ENCODE data around the gene PRRT2.

PRRT2 gene

DNA sequence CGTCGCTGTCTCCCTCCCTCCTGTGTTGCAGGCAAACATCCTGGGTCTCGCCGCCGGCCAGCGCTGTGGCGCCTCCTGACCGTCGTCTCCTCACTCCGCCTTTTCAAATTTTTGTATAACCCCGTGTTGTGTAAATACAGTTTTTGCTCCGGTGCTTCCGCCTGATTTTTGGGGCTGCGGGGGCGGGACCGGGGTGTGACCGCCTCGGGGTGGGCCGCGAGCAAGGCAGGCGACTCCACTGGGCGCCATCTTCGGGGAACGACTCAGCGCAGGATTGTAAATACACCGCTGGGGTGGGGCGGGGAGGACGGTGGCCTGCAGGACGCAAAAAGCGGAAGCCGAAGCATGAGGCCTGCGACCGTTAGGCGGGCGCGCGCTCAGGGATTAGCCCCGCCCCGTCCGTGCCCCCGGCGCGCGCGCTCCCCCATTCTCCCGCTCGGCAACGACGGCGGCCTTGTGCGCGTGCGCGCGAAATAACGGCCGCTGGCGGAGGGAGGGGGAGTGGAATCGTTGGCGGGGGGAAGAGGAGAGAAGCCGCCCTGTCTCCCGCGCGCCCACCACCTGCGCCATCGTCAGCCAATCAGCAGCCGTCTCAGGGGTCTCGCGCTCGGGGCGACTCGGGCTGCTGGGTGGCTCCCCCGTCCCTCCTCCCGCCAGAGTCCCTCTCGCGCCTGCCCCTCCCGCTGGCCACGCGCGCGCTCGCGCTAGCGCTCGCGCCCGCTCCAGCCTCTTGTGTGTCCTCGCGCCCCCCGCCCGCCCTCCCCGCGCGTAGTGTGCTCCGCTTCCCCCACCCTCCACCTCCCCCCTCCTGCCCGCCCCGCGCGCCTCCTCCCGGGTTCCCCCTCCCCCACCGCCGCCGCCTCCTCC lies 6.5 kb upstream of the PRRT2 start:
- peak; percentile 31 for TF ChIP-seq POLR2A (IDR thresholded peaks at IDR 0.05; ENCODE audit: low read depth, low read length)
- no peak for FAIRE-seq

GRCh38 chr16:29806099-29806579 lies 5.9 kb upstream of the PRRT2 start, which contains the start of gene MAZ:
Gene MAZ (plus strand): TSS chr16:29806529. CDS start chr16:29806702, 173 bp downstream.
- DNase-seq (ENCODE audit: insufficient read length, low spot score): peak; percentile 89
- no peak for FAIRE-seq
- TF ChIP-seq POLR2A (IDR thresholded peaks at IDR 0.05; ENCODE audit: low read depth, low read length): no peak

More for the DNA sequence above, 6.5 kb upstream of the PRRT2 start:
- peak; percentile 90 for DNase-seq (ENCODE audit: insufficient read length, low spot score)

- 0 out of 2 replicates have a peak, but pooled peaks have one; percentile 41 for TF ChIP-seq POLR2A (IDR thresholded peaks at IDR 0.05; ENCODE audit: low read depth, low read length)
- DNase-seq (ENCODE audit: insufficient read length, low spot score) (peak; percentile 84), FAIRE-seq (no peak)
These were observed 5.2 kb upstream of the PRRT2 start for GRCh38 chr16:29806641-29807425.

DNA sequence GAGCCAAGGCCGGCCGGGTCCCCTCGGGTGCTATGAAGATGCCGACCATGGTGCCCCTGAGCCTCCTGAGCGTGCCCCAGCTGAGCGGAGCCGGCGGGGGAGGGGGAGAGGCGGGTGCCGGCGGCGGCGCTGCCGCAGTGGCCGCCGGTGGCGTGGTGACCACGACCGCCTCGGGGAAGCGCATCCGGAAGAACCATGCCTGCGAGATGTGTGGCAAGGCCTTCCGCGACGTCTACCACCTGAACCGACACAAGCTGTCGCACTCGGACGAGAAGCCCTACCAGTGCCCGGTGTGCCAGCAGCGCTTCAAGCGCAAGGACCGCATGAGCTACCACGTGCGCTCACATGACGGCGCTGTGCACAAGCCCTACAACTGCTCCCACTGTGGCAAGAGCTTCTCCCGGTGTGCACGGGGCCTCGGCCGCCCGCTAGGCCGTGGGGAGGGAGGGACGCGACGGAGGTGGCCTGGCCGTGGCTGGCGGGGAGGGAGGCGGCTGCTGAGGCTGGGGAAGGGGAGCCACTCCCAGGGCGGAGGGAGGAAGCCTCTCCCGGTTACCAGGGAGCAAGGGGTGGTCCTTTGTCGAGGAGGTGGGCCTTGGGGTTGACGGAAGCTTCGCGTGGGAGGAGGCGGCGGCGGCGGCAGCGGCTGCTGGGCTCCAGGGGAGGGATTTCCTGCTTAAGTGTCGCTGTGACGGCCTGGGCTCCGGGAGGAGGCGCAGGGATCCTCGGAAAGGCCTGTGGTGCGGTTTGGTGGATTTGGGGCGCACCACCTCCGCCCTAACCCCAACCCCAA lies 4.4 kb upstream of the PRRT2 start:
- DNase-seq (ENCODE audit: insufficient read length, low spot score) (no peak), FAIRE-seq (no peak)
- TF ChIP-seq POLR2A (IDR thresholded peaks at IDR 0.05; ENCODE audit: low read depth, low read length): peak; percentile 60

DNA sequence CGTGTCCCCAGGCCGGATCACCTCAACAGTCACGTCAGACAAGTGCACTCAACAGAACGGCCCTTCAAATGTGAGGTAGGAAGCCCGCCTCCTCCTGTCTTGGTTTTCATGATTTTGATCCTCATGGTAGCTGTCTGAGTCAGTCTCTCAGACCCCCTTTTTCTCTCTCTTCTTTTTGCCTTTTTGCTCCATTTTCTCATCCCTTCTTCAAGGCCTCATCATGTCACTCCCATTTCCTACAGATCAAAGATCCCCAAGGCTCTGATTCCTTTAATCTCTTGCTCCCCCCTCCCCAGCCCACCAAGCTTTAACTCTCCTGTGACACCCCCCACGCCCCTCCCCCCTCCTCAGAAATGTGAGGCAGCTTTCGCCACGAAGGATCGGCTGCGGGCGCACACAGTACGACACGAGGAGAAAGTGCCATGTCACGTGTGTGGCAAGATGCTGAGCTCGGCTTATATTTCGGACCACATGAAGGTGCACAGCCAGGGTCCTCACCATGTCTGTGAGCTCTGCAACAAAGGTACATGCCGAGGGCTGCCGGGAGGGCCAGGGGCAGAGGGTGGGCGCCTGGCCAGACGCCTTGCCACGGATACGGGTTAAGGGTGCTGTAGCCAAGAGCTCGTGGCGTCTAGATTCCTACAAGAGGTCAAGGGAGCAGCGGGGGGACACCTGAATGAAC lies 3.6 kb upstream of the PRRT2 start:
- DNase-seq (ENCODE audit: insufficient read length, low spot score): no peak
- TF ChIP-seq POLR2A (IDR thresholded peaks at IDR 0.05; ENCODE audit: low read depth, low read length): no peak
- FAIRE-seq: no peak

DNA sequence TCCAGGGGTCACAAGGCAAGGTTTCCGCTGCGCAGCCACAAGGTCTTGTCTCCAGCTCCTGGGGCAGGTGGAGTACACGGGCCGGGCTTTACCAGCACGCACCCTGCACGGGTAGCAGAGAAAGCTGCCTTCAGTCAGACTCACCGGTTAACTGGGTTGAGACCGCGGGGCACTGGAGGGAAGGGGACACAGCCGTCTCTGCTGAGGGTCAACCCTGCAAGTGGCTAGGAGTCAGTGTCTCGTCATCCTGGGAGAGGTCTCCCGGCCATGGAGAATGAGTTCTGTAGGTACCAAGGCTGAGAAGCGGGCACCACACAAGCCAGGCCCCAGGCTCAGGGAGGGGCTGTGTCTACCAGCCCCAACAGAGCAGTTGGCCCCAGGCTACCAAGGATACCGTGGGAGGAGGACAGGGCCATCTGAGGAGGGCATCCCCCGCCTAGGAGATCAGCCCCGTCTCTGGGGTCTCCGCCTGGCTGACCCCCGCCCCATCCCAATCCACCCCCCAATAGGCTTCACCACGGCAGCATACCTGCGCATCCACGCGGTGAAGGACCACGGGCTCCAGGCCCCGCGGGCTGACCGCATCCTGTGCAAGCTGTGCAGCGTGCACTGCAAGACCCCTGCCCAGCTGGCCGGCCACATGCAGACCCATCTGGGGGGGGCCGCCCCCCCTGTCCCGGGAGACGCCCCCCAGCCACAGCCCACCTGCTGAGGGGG lies 2.8 kb upstream of the PRRT2 start:
- FAIRE-seq (no peak), DNase-seq (ENCODE audit: insufficient read length, low spot score) (no peak)
- no peak for TF ChIP-seq POLR2A (IDR thresholded peaks at IDR 0.05; ENCODE audit: low read depth, low read length)

DNA sequence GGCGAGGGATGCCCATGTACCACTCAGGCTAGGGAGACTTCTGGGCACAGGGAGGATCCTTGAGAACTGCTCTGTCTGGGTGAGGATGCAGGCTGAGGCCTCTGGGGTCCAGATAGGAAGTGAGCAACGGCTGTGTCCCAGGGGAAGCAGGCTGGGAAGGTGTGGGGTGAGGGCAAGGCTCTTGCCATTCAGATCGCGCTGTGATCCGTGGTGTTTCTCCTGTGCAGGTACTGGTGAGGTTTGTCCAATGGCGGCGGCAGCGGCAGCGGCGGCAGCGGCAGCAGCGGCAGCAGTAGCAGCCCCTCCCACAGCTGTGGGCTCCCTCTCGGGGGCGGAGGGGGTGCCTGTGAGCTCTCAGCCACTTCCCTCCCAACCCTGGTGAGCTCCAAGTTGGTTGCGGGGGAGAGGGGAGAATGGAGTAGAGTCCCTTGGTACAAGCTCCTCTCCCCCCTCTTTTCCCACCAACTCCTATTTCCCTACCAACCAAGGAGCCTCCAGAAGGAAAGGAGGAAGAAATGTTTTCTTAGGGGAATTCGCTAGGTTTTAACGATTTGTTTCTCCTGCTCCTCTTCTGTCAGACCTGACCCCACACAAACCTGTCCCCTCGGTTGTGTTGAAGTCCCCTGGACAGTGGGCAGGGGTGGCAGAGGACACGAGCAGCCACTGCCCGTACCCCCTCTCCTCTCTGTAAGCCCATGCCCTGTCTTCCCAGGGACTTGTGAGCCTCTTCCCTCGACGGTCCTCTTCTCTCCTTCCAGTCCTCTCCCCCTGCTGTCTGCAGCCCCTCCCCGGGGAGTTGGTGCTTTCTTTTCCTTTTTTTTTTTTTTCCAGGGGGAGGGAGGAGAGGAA lies 1.9 kb upstream of the PRRT2 start:
- FAIRE-seq (no peak), DNase-seq (ENCODE audit: insufficient read length, low spot score) (no peak)

DNA sequence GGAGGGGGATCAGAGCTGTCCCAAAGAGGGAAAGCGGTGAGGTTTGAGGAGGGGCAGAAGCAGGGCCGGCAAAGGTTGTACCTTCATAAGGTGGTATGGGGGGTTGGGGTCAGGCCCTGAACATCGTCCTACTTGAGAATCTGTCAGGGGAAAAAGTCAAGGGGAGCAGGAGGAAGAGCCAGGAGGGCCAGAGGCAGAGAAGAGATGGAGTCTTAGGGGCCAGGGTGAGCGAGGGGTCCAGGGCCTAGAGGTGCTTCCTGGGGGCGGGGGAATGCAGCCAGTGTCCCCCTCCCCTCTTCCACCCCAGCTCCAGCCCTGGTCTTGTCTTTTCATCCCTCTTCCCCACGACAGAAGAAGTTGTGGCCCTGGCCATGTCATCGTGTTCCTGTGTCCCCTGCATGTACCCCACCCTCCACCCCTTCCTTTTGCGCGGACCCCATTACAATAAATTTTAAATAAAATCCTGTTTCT lies 1.3 kb upstream of the PRRT2 start:
- DNase-seq (ENCODE audit: insufficient read length, low spot score): no peak

More for the DNA sequence above, 1.9 kb upstream of the PRRT2 start:
- no peak for TF ChIP-seq POLR2A (IDR thresholded peaks at IDR 0.05; ENCODE audit: low read depth, low read length)

GRCh38 chr16:29811170-29811895 lies 660 bp upstream of the PRRT2 start:
- FAIRE-seq: peak; percentile 73
- TF ChIP-seq POLR2A (IDR thresholded peaks at IDR 0.05; ENCODE audit: low read depth, low read length): peak; percentile 67
- DNase-seq (ENCODE audit: insufficient read length, low spot score): peak; percentile 94

More for the DNA sequence above, 1.3 kb upstream of the PRRT2 start:
- TF ChIP-seq POLR2A (IDR thresholded peaks at IDR 0.05; ENCODE audit: low read depth, low read length): no peak
- no peak for FAIRE-seq

GRCh38 chr16:29812754-29813643 lies 1.0 kb downstream of the PRRT2 start:
- FAIRE-seq (no peak), DNase-seq (ENCODE audit: insufficient read length, low spot score) (no peak)
- TF ChIP-seq POLR2A (IDR thresholded peaks at IDR 0.05; ENCODE audit: low read depth, low read length): no peak
